ENCODE measurements around the gene SLC35E3.
A peak's percentile ranks its signal among the peaks of the same experiment; 100 is the strongest.
"Not testable (repeated sequence)": the region's sequence is repeated elsewhere in the genome, so short reads cannot be mapped to it uniquely, and the experiment has no call there.

The SLC35E3 gene

GRCh38 chr12:68794653-68795251, 48.8 kb downstream of the SLC35E3 start:
- peak; percentile 53 for DNase-seq (ENCODE audit: low read depth)

GRCh38 chr12:68796399-68796798, 50.4 kb downstream of the SLC35E3 start:
- no peak for DNase-seq (ENCODE audit: low read depth)

DNA sequence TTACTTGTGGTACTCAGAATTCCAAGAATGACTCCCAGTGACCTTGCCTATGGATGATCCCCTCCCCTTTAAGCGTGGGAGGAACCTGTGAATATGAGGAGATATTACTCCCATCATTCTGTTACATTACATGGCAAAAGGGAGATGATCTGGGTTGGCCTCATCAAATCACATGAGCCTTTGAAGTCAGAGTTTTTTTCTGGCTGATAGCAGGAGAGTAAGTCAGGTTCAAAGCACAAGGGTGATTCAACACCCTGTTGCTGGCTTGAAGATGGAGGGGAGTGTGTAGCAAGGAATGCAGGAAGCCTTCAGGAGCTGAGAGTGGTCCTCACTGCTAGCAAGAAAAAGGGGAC, 52.9 kb downstream of the SLC35E3 start:
- no peak for DNase-seq (ENCODE audit: low read depth)

- DNase-seq (ENCODE audit: low read depth): no peak
Measured at GRCh38 chr12:68800294-68800693, 54.3 kb downstream of the SLC35E3 start.

GRCh38 chr12:68801124-68801523, 55.1 kb downstream of the SLC35E3 start:
- DNase-seq (ENCODE audit: low read depth): not testable (repeated sequence)

GRCh38 chr12:68802372-68802745, 56.4 kb downstream of the SLC35E3 start:
- not testable (repeated sequence) for DNase-seq (ENCODE audit: low read depth)

- DNase-seq (ENCODE audit: low read depth): not testable (repeated sequence)
Measured at GRCh38 chr12:68802911-68803651, 57.1 kb downstream of the SLC35E3 start.

DNA sequence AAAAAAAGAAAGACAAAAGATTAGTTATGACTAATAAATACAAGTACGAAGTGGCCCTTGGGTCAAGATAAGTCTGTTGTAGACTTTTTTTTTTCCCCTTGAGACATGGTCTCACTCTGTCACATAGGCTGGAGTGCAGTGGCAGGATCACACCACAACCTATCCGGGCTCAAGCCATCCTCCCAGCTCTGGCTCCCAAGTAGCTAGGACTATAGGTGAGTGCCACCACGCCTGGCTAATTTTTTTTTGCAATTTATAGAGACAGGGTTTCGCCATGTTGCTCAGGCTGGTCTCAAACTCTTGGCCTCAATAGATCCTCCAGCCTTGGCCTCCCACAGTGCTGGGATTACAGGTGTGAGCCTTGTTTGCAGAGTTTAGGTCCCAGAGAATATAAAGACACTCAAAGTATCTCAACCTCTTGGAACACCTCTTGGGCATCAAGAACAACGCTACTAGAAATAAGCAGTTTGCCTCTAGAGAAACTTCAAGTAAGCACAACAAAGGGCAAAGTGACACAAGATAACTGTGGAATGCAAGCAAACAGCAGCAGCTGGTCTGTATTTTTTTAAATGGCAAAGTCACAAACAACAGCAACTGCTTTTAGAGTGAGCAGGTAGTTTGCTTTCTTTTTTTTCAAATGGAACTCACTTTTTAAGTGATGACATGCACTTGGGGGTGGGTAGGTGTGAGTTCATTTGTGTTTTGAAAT, 58.1 kb downstream of the SLC35E3 start:
- no peak for DNase-seq (ENCODE audit: low read depth)

GRCh38 chr12:68804657-68805591, 58.9 kb downstream of the SLC35E3 start:
- no peak for DNase-seq (ENCODE audit: low read depth)

GRCh38 chr12:68805592-68806120, 59.7 kb downstream of the SLC35E3 start:
- DNase-seq (ENCODE audit: low read depth): no peak

- no peak for DNase-seq (ENCODE audit: low read depth)
Measured at GRCh38 chr12:68806488-68807237, 60.7 kb downstream of the SLC35E3 start.

GRCh38 chr12:68807274-68807575, 61.2 kb downstream of the SLC35E3 start:
- DNase-seq (ENCODE audit: low read depth): not testable (repeated sequence)

DNA sequence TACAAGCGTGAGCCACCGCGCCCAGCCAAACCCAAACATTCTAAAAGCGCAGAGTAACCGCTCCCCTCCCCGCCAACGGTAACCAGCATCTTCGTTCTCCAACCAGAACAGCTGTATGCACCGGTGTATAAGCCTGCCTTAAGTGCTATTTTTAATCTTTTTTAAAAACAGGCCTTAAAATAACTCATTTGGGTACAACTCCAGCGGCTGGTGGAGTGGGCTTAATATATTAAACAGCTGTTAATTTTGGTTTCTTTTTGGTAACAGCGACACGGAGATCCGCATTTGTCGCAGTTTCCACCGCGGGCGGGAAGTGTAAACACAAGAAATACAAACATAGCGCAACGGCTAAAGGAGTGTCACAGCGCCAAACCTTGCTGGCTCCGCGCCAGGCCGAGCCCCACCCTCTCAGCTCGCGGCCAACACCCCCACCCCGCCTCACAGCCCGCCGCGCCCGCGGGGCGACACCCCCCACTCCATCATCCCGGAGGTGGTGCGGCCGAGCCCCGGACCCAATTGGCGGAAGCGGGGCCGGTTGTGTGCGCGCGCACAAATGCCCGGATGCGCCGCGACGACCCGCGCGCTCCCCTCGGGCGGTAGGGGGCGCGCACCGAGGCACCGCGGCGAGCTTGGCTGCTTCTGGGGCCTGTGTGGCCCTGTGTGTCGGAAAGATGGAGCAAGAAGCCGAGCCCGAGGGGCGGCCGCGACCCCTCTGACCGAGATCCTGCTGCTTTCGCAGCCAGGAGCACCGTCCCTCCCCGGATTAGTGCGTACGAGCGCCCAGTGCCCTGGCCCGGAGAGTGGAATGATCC, 61.8 kb downstream of the SLC35E3 start, which contains the start of gene MDM2:
Gene MDM2, plus strand, starts transcription at position 602 of the 812 bp plus-strand sequence. CDS start 301 bp downstream, outside the sequence.
- DNase-seq (ENCODE audit: low read depth): peak; percentile 76

DNA sequence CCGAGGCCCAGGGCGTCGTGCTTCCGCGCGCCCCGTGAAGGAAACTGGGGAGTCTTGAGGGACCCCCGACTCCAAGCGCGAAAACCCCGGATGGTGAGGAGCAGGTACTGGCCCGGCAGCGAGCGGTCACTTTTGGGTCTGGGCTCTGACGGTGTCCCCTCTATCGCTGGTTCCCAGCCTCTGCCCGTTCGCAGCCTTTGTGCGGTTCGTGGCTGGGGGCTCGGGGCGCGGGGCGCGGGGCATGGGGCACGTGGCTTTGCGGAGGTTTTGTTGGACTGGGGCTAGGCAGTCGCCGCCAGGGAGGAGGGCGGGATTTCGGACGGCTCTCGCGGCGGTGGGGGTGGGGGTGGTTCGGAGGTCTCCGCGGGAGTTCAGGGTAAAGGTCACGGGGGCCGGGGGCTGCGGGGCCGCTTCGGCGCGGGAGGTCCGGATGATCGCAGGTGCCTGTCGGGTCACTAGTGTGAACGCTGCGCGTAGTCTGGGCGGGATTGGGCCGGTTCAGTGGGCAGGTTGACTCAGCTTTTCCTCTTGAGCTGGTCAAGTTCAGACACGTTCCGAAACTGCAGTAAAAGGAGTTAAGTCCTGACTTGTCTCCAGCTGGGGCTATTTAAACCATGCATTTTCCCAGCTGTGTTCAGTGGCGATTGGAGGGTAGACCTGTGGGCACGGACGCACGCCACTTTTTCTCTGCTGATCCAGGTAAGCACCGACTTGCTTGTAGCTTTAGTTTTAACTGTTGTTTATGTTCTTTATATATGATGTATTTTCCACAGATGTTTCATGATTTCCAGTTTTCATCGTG, 62.6 kb downstream of the SLC35E3 start:
- peak; percentile 95 for DNase-seq (ENCODE audit: low read depth)

- no peak for DNase-seq (ENCODE audit: low read depth)
Measured at GRCh38 chr12:68809190-68810026, 63.4 kb downstream of the SLC35E3 start.

- not testable (repeated sequence) for DNase-seq (ENCODE audit: low read depth)
Measured at GRCh38 chr12:68810027-68810389, 64.0 kb downstream of the SLC35E3 start.

GRCh38 chr12:68811573-68811972, 65.6 kb downstream of the SLC35E3 start:
- not testable (repeated sequence) for DNase-seq (ENCODE audit: low read depth)

DNA sequence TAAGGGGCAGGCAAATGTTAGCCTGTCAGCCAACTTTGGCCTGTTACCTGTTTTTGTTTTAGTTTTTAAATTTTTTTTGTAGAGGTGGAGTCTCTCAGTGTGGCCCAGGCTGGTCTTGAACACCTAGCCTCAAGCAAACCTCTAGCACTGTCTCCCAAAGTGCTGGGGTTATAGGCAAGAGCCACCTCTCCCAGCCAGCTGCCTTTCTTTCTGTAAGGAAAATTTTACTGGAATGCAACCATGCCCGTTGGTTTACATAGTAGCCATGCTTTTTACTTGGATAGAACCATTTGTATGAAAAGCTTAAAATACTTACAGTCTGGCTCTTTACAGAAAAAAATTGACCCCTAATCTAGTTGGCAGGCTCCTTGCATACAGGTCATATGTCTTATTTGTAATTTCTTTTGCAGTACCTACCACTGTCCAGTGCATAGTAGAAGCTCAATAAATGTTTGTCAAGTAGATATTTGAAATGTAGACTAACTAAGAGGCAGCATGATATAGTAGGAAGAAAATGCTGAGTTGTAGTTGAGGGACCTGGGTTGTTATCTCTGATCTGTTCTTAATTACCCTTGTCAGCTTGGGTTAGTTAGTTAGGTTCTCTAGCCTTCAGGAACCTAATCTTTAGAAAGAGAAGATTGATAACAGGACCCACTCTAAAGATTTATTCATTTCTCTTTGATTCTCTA, 66.7 kb downstream of the SLC35E3 start:
- DNase-seq (ENCODE audit: low read depth): no peak

Measured in stromal cell of bone marrow (primary cell).